NB4 (cell line): ENCODE results near the gene MEA1.

Experiments used
- CTCF ChIP-seq: IDR thresholded peaks from one replicate; pipeline ENCODE4 v1.5.1; 2012; ENCODE audit warnings: low read depth, low read length
- POLR2A ChIP-seq: IDR thresholded peaks from 2 replicates; pipeline ENCODE4 v1.6.1; 2011; ENCODE audit warnings: mild to moderate bottlenecking; ENCODE audit not compliant: insufficient read length; ENCODE audit errors: extremely low read depth

GRCh38 chr6:42979523-42980177 is 34.1 kb downstream of the MEA1 start:
- TF ChIP-seq CTCF (no peak), POLR2A (no peak)
